ENCODE results near the gene MRPL12. TPM values are rescaled to one million over a fixed set of nuclear protein-coding genes. Genes with fewer than 3 reads are reported as not detected.

Gene MRPL12
- total and polyA plus RNA-seq, 2 donors (not counting 1 experiment from before 2014, with no cell fraction given), result 23.8 to 25.6 TPM

DNA sequence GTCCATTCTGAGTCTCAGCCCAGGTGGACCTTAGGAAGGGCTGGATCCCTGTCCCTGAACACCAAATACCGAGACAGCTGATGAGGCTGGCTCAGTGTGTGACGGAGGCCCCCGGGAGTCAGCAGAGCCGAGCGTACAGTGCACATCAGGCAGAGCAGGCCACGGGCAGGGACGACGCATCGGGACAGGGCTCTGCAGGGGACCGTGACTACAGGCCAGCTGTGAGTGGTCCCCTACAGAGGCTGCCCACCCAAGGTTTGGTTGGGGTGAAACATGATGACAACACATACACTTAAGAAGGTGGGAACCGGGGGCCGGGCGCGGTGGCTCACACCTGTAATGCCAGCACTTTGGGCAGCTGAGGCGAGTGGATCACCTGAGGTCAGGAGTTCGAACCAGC lies 30.2 kb upstream of the MRPL12 start:
- H3K4me2 ChIP-seq (replicated peaks; ENCODE audit: low read depth, low read length, poor library complexity, severe bottlenecking), result no peak overlapping the region
- DNase-seq, result no peak
- H3K4me1 ChIP-seq (ENCODE audit: control insufficient read depth in 2 of 2, insufficient read depth in 2 of 2, low read length in 2 of 2), result peaks cover 4% of the 10 kb centered on the region in 2 donors
- H3K79me2 ChIP-seq (ENCODE audit: control insufficient read depth, insufficient read depth, low read length), result peaks cover 22% of the 10 kb centered on the region
- H3K9ac ChIP-seq (ENCODE audit: low read length), result no peak overlapping the region
- H3K27ac ChIP-seq (ENCODE audit: low read length in 2 of 2), result no peak overlapping the region
- H3K4me3 ChIP-seq (ENCODE audit: control extremely low read depth in 1 of 5, extremely low read depth in 1 of 5, insufficient read depth in 1 of 5, low read depth in 2 of 5, low read length in 4 of 5), result no peak overlapping the region
- 91% methylated on average over 10 of the region's 16 CpGs for WGBS (ENCODE audit: insufficient coverage)
- H3K27ac Mint-ChIP-seq, result no peak overlapping the region
- POLR2A ChIA-PET, result no interaction called here
- intact Hi-C loops (cut with micrococcal nuclease), result no loop called here
- ATAC-seq (ENCODE audit: low read depth), result no peak
- no peak overlapping the region for H2AFZ ChIP-seq (ENCODE audit: insufficient read depth, low read depth, low read length, poor library complexity, severe bottlenecking)
- peaks cover 0 to 50% of the 10 kb centered on the region in 2 experiments for H3K36me3 ChIP-seq (replicated peaks in 1 of 2; ENCODE audit: control extremely low read depth in 1 of 2, control insufficient read depth in 1 of 2, extremely low read depth in 1 of 2, insufficient read depth in 2 of 2, low read length in 1 of 2)
- TF ChIP-seq, protein P1, sequence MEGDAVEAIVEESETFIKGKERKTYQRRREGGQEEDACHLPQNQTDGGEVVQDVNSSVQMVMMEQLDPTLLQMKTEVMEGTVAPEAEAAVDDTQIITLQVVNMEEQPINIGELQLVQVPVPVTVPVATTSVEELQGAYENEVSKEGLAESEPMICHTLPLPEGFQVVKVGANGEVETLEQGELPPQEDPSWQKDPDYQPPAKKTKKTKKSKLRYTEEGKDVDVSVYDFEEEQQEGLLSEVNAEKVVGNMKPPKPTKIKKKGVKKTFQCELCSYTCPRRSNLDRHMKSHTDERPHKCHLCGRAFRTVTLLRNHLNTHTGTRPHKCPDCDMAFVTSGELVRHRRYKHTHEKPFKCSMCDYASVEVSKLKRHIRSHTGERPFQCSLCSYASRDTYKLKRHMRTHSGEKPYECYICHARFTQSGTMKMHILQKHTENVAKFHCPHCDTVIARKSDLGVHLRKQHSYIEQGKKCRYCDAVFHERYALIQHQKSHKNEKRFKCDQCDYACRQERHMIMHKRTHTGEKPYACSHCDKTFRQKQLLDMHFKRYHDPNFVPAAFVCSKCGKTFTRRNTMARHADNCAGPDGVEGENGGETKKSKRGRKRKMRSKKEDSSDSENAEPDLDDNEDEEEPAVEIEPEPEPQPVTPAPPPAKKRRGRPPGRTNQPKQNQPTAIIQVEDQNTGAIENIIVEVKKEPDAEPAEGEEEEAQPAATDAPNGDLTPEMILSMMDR (IDR thresholded peaks at IDR 0.05), result no peak
- no peak for TF ChIP-seq EZH2 (IDR thresholded peaks at IDR 0.05; ENCODE audit: borderline replicate concordance, insufficient read depth, low read depth, low read length, poor library complexity, severe bottlenecking)
- CTCF ChIA-PET, result no interaction called here
- H3K27me3 ChIP-seq (replicated peaks in 1 of 4; ENCODE audit: control extremely low read depth in 1 of 4, control insufficient read depth in 3 of 4, insufficient read depth in 4 of 4, low read length in 3 of 4), result no peaks in the 10 kb centered on the region
- H3K9me3 Mint-ChIP-seq (ENCODE audit: insufficient read depth), result no peaks in the 10 kb centered on the region
- H3K9me3 ChIP-seq (ENCODE audit: control extremely low read depth in 1 of 3, control insufficient read depth in 2 of 3, insufficient read depth in 1 of 3, low read length in 2 of 3), result no peaks in the 10 kb centered on the region
- H3K4me3 Mint-ChIP-seq, result no peak overlapping the region
- H3K27me3 Mint-ChIP-seq, result no peaks in the 10 kb centered on the region
- H4K20me1 ChIP-seq (ENCODE audit: control insufficient read depth, insufficient read depth, low read length, poor library complexity, severe bottlenecking), result peaks cover 13% of the 10 kb centered on the region
- H3K4me1 Mint-ChIP-seq, result peaks cover 10% of the 10 kb centered on the region

DNA sequence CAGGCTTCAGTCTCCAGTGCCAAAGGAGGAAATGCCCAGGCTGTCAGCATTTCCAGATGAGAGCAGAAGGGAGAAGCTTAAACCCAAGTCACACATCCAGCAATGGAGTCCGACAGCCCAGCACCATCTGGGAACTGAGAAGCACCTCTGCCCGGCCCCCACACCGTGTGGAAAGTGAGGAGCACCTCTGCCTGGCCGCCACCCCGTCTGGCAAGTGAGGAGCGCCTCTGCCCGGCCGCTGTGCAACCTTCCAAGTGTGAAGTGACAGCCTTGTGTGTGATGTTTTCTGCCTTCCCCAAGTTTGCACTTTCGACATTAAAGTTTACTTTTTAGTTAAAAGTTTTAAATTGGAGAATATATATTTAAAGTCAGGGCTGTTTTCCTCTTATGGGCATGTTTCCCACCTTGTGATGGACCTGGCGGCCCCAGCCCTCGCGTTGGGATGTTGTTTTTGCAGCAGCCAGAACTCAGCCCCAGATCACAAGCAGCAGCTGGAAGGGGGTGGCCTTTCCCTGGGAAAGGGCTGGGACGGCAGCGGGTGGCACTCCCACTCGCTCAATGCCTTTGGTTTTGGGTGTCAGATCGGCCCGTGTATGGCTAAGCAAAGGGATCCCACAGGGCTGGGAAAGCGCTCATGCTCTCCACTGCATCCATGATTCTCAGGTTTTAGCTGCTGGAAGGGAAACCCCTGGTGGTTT lies 29.5 kb upstream of the MRPL12 start:
- 85% methylated on average over 17 of the region's 18 CpGs for WGBS (ENCODE audit: insufficient coverage)
- no peak for ATAC-seq (ENCODE audit: low read depth)
- ChIA-PET POLR2A (no interaction called here), CTCF (no interaction called here)
- Mint-ChIP-seq H3K4me1 (peaks cover 5% of the 10 kb centered on the region), H3K9me3 (ENCODE audit: insufficient read depth) (no peaks in the 10 kb centered on the region), H3K4me3 (no peak overlapping the region), H3K27me3 (no peaks in the 10 kb centered on the region), H3K27ac (no peak overlapping the region)
- Histone ChIP-seq H3K36me3 (replicated peaks in 1 of 2; ENCODE audit: control extremely low read depth in 1 of 2, control insufficient read depth in 1 of 2, extremely low read depth in 1 of 2, insufficient read depth in 2 of 2, low read length in 1 of 2) (peaks cover 0 to 46% of the 10 kb centered on the region in 2 experiments), H3K9me3 (ENCODE audit: control extremely low read depth in 1 of 3, control insufficient read depth in 2 of 3, insufficient read depth in 1 of 3, low read length in 2 of 3) (no peaks in the 10 kb centered on the region), H3K9ac (ENCODE audit: low read length) (no peak overlapping the region), H3K79me2 (ENCODE audit: control insufficient read depth, insufficient read depth, low read length) (peaks cover 15% of the 10 kb centered on the region), H3K4me1 (ENCODE audit: control insufficient read depth in 2 of 2, insufficient read depth in 2 of 2, low read length in 2 of 2) (no peaks in the 10 kb centered on the region), H3K27ac (ENCODE audit: low read length in 2 of 2) (no peak overlapping the region), H3K4me3 (ENCODE audit: control extremely low read depth in 1 of 5, extremely low read depth in 1 of 5, insufficient read depth in 1 of 5, low read depth in 2 of 5, low read length in 4 of 5) (no peak overlapping the region), H3K27me3 (replicated peaks in 1 of 4; ENCODE audit: control extremely low read depth in 1 of 4, control insufficient read depth in 3 of 4, insufficient read depth in 4 of 4, low read length in 3 of 4) (no peaks in the 10 kb centered on the region), H2AFZ (ENCODE audit: insufficient read depth, low read depth, low read length, poor library complexity, severe bottlenecking) (no peak overlapping the region), H4K20me1 (ENCODE audit: control insufficient read depth, insufficient read depth, low read length, poor library complexity, severe bottlenecking) (peaks cover 13% of the 10 kb centered on the region), H3K4me2 (replicated peaks; ENCODE audit: low read depth, low read length, poor library complexity, severe bottlenecking) (no peak overlapping the region)
- TF ChIP-seq, protein P1 (IDR thresholded peaks at IDR 0.05), result no peak
- no peak for TF ChIP-seq EZH2 (IDR thresholded peaks at IDR 0.05; ENCODE audit: borderline replicate concordance, insufficient read depth, low read depth, low read length, poor library complexity, severe bottlenecking)
- DNase-seq, result no peak
- intact Hi-C loops (cut with micrococcal nuclease), result no loop called here

Measured in B cell (primary cell).